CD1c-positive myeloid dendritic cell (primary cell): ENCODE data around the gene TP53I13.

ENCODE experiments used
- DNase-seq: peaks from one replicate; pipeline ENCODE4 v3.0.0-alpha.2; 2016; ENCODE audit errors: extremely low spot score

Gene TP53I13

DNA sequence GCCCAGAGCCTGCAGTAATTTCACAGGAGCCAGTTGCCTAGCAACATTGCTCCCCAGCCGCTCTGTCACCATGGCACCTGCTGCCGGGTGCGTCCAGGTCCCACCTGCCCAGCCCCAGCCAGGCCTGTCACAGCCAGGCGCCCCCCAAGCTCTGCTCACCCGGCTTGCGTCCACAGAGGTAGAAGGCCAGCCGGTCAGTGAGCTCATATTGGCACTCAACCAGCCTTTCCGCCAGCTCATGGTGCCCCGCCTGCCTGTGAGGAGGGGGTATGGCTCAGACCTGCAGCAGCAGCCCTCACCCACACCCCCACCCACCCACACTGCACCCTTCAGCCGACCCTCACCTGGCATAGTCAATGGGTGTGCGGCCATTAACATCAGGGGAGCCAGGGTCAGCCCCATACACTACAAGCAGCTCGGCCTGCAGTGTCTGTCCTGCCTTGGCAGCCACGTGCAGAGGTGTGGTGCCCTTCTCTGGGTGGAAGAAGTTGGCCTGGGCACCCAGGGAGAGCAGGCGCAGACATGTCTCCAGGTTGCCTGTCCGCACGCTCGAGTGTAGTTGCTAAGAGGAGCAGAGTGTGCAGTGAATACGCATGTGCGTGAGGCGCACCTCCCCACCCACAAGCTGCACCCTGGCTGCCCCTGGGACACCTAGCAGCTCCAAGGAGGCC is 13.2 kb downstream of the TP53I13 start:
- no peak for DNase-seq

- no peak for DNase-seq
Measured at GRCh38 chr17:29582254-29582765, 13.8 kb downstream of the TP53I13 start.

DNA sequence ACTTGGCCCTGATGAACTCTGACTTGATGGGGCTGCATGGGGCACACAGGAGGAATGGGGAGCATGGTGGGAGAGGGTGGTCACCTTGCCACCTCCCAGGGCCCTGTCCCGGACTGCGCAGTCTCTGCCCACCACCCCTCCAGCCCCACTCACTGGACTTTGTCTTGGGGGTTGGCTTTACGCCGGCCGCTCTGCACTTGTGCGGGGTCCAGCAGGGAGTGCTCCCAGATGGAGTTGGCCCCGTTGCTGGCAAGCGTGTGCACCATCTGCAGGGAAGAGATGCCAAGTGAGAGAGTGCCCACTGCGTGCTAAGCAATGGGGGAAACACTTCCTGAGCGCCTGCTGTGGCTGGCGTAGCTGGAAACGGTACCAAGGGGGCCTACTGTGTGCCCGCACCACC is 14.3 kb downstream of the TP53I13 start:
- DNase-seq: no peak

- no peak for DNase-seq
Measured at GRCh38 chr17:29583324-29584248, 15.1 kb downstream of the TP53I13 start.

- peak; percentile 58 for DNase-seq
Measured at GRCh38 chr17:29584452-29585079, 16.1 kb downstream of the TP53I13 start.

- DNase-seq: no peak
Measured at GRCh38 chr17:29585080-29585751, 16.7 kb downstream of the TP53I13 start.

GRCh38 chr17:29586676-29587469 is 18.4 kb downstream of the TP53I13 start:
- DNase-seq: peak; percentile 38

- DNase-seq: no peak
Measured at GRCh38 chr17:29587591-29587990, 19.1 kb downstream of the TP53I13 start.

- peak; percentile 28 for DNase-seq
Measured at GRCh38 chr17:29588017-29588561, 19.6 kb downstream of the TP53I13 start.

DNA sequence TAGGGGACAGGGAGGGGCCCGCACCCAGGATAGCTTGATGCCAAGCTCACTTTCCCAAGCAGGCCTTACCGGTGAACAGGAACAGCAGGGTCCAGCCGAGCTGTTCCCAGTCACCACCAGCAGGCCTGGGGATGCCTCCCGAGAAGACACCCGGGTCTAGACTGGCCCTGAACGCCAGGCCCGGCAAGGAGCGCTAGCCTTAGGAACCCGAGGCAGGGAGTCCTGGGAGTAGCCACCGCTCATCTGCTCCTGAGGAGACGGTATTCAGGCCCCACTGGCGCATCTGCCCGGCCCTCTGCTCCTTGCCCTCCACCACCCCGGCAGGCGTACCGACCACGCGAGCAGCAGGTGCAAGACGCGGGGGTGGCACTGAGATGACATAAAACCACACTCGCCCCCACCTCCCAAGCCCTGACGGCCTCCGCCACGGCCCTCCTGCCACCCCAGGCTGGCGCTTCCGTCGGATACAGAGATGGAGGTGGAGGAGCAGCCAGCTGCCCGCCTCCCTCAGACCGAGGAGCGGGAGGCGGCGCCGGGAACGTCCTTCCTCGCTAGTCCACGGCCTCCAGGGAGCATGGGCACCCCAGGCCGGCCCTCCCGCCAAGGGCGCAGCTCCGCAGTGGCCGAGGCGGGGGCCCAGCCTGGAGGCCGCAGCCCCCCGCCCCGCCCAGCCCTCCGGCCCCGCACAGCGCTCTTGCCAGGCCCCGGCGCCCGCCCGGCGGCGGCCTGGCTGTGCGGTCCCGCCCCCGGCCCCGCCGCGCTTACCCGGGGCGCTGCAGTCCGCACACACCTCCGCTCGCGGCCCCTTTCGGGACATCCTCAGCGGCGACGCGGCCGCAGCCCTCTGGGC is 20.3 kb downstream of the TP53I13 start:
- peak; percentile 44 for DNase-seq

DNA sequence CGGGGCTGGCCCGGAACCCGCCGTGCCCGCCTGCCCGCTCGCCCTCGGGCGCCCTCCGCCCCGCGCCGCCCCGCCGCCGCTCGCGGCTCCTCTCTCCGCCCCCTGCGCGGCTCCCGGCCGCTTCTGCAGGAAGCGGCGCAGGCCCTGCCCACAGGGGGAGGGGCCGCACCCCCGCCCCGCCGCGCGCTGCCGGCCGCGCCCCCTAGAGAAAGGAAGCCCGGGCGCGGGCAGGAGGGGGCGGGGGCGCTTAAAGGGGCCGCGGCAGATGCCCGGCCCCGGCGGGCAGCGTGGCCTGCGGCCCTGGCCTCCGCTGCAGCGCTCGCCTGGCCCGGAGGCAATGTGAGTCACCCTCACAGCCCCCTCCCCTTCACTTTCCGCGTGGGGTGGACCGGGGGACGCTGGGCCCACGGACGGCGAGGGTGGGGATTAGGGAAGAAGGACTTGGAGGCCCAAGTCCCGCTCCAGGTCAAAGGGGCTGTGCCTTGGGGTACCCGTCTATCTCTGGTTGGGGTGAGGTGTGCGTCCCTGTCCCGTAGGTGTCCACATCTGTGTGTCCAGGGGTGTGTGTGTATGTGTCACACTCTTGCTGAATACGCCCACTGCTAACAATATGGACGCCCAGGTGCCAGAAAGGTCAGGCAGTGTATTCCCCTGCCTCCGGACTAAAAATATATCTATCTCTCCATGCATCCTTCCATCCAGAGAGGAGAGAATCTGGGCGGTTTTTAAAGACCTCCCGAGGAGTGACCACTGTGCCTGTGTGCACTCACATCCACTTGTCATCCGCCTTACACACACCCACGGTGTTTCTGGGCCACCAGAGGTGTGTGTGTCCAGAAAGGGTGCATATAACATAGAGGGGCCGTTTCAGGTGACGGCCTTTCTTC is 21.3 kb downstream of the TP53I13 start, which contains the start of gene GIT1:
Gene GIT1 (minus strand): TSS at position 125 of the 887 bp plus-strand sequence. CDS start 270 bp downstream, outside the sequence.
- DNase-seq: peak; percentile 96

GRCh38 chr17:29590411-29591145 is 22.1 kb downstream of the TP53I13 start:
- peak; percentile 56 for DNase-seq

GRCh38 chr17:29591146-29591736 is 22.7 kb downstream of the TP53I13 start:
- DNase-seq: peak; percentile 48

GRCh38 chr17:29591737-29592608 is 23.5 kb downstream of the TP53I13 start:
- peak; percentile 75 for DNase-seq

DNA sequence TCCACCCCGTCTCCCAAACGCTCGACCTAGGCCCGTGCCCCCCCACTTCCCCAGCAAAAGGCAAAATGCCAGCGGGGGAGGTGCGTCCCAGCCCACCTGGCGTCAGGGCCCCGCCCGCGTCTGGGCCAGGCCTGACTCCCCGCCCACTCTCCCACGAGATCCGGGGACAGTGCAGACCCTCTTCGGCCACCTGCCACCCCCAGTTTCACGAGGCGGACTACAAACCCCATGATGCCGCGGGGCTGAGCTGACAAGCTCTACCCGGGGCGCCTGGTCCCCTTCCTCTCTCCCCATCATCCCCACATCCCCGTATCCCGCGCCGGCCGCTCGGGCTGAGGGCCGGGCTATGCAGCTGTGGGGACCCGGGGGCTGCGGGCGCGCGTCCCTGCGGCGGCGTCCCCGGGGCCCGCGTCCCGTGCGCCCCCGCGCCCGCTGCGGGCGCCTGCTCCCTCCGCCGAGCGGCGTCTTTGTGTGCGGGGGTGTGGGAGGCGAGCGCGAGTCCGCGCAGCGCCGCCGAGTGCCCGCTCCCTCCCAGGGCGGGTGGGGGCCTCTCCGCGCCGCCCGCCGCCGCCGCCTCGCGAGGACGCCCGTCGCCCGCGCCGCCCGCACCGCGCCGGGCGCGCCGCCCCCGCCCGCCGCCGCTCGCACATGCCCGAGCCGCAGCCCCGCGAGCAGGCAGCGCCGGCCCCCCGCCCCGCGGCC is 24.5 kb downstream of the TP53I13 start, which contains the start of gene ANKRD13B:
Gene ANKRD13B (plus strand): TSS at position 283 of the 702 bp plus-strand sequence. CDS start 490 bp downstream, outside the sequence.
- peak; percentile 37 for DNase-seq
